Measurements from ENCODE around the gene CPLX4. TPM values are rescaled to one million over a fixed set of nuclear protein-coding genes. Genes with fewer than 3 reads are reported as not detected.

Gene CPLX4
- total RNA-seq, 2 donors from 2014 or later, result not detected

DNA sequence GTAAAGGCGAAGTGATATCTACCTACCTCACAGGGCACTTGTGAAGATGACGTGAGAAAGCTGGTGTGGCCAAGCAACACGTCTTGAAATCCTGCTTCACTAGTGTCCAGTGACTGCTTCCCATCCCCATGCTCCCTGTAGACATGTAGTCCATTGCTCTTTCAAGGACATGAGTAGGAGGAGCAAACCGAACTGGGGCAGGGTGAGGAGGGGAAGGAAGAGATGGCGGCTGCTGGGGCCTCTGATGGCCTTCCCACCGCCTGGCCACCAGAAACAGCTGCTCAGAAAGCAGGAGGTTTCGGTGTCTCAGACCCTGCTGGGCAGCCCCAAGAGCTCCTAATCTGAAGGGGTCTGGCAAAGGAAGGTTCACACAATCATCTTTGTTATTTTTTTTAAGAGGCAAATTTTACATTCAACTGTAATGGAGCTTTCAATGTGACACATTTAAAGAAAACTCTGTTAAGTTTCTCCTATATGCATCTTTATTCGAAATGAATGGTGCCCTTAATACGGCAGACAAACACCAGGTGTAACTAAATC lies 14.7 kb downstream of the CPLX4 start:
- DNase-seq (ENCODE audit: low spot score) (no peak), ATAC-seq (ENCODE audit: insufficient number of reproducible peaks, low FRiP score, low read depth) (no peak)
- Histone ChIP-seq H3K36me3 (no peaks in the 10 kb centered on the region), H3K4me3 (no peak overlapping the region), H3K27me3 (replicated peaks; ENCODE audit: insufficient read depth) (no peaks in the 10 kb centered on the region), H3K27ac (no peak overlapping the region), H3K9me3 (no peaks in the 10 kb centered on the region), H3K4me1 (ENCODE audit: control insufficient read depth in 1 of 2, low read depth in 2 of 2) (peaks cover 0 to 2% of the 10 kb centered on the region in 2 donors)
- TF ChIP-seq, protein P1, sequence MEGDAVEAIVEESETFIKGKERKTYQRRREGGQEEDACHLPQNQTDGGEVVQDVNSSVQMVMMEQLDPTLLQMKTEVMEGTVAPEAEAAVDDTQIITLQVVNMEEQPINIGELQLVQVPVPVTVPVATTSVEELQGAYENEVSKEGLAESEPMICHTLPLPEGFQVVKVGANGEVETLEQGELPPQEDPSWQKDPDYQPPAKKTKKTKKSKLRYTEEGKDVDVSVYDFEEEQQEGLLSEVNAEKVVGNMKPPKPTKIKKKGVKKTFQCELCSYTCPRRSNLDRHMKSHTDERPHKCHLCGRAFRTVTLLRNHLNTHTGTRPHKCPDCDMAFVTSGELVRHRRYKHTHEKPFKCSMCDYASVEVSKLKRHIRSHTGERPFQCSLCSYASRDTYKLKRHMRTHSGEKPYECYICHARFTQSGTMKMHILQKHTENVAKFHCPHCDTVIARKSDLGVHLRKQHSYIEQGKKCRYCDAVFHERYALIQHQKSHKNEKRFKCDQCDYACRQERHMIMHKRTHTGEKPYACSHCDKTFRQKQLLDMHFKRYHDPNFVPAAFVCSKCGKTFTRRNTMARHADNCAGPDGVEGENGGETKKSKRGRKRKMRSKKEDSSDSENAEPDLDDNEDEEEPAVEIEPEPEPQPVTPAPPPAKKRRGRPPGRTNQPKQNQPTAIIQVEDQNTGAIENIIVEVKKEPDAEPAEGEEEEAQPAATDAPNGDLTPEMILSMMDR (IDR thresholded peaks at IDR 0.05), result no peak

DNA sequence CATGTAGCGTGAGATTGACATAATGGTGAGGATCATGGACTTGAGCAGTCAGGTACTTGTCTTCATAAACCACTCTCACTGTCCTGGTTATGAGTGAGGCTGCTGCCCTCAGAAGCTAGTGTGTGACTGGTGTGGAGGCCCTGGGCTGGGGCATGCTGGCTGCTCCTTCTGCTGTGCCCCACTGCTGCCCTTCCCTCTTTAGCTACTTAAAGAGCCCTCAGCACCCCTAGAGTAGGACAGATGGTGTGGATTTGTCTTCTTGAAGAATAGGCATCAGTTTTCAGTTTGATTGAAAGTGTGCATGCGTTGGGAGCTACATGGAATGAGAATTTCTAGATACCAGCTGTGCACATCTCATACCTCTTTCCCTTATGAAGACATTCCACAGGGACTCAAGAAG lies 15.4 kb downstream of the CPLX4 start:
- H3K9me3 ChIP-seq, result no peaks in the 10 kb centered on the region
- DNase-seq (ENCODE audit: low spot score), result no peak
- no peak for ATAC-seq (ENCODE audit: insufficient number of reproducible peaks, low FRiP score, low read depth)
- no peak overlapping the region for H3K27ac ChIP-seq
- H3K27me3 ChIP-seq (replicated peaks; ENCODE audit: insufficient read depth), result no peaks in the 10 kb centered on the region
- H3K36me3 ChIP-seq, result no peaks in the 10 kb centered on the region
- no peaks in the 10 kb centered on the region for H3K4me1 ChIP-seq (ENCODE audit: control insufficient read depth in 1 of 2, low read depth in 2 of 2)
- no peak overlapping the region for H3K4me3 ChIP-seq
- TF ChIP-seq, protein P1 (IDR thresholded peaks at IDR 0.05), result no peak

DNA sequence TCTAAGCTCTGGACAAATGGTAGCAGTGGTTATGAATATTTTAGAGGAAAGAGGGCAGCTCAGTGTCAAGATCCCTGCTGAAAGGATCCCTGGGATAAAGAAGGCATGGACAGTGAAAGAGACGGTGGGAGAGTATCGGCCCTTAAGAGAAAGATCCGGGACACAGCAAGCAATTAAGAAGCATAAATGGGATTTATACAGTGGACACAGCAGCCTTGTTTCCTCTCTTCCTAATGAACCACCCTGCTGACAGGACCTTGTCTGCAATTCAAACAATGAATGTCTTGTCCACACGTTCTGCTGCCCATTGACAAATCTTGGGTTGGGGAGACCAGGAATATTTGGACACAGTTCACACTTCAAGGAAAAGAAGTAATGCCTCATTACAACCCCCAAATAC lies 16.5 kb downstream of the CPLX4 start:
- Histone ChIP-seq H3K9me3 (no peaks in the 10 kb centered on the region), H3K4me3 (no peak overlapping the region), H3K4me1 (ENCODE audit: control insufficient read depth in 1 of 2, low read depth in 2 of 2) (no peaks in the 10 kb centered on the region), H3K36me3 (no peaks in the 10 kb centered on the region), H3K27me3 (replicated peaks; ENCODE audit: insufficient read depth) (no peaks in the 10 kb centered on the region), H3K27ac (no peak overlapping the region)
- ATAC-seq (ENCODE audit: insufficient number of reproducible peaks, low FRiP score, low read depth) (no peak), DNase-seq (ENCODE audit: low spot score) (no peak)
- TF ChIP-seq, protein P1 (IDR thresholded peaks at IDR 0.05), result no peak

DNA sequence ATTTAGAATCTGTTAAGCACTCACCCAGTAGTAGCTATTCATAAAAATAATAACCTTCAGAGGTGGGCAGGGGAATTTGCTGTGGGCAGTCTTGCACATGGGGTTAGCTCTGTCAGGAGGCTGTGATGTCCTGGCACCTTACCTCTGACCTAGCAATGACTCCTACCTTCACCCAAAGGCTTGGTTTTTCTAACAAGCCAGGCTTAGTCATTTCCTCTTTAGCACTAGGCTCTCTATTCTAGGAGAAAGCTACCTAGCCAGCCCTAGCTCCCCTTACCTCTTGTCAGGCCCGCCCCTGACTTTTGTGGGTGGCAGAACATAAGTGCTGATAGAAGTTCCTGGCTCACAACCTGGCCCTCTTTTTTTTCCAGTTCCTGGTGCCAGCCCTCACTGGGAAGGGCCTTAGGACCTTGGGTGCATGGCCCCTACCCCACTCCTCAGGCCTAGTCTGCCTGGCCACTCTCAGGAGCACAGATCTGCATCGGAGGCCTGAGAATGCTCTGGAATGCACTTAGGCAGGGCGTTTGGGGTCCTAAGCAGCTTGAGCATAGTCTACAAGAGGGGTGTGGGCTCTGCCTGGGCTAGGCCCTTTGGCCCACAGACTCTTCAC lies 17.7 kb downstream of the CPLX4 start:
- Histone ChIP-seq H3K27me3 (replicated peaks; ENCODE audit: insufficient read depth) (no peaks in the 10 kb centered on the region), H3K36me3 (no peaks in the 10 kb centered on the region), H3K4me3 (no peak overlapping the region), H3K4me1 (ENCODE audit: control insufficient read depth in 1 of 2, low read depth in 2 of 2) (no peaks in the 10 kb centered on the region), H3K9me3 (no peaks in the 10 kb centered on the region), H3K27ac (no peak overlapping the region)
- DNase-seq (ENCODE audit: low spot score), result no peak
- TF ChIP-seq, protein P1 (IDR thresholded peaks at IDR 0.05), result no peak
- no peak for ATAC-seq (ENCODE audit: insufficient number of reproducible peaks, low FRiP score, low read depth)

DNA sequence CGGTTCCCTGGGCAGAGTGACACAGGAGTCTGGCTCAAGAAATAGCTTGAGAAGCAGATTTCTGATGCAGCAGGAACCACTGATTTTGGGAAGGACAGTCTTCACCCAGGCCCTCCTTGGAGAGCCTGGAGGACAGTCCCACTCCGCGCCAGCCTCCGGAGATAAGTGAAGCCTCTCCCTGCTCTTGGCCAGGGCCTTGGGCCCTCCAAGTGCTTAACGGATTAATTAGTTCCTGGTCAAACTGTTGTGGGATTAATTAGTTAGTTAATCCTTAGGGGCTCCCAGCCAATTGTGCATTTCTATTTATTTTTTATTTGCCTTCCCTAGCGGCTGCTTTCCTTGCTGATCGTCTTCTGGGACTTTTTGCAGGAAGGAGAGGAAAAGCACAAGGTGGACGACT lies 19.6 kb downstream of the CPLX4 start:
- no peaks in the 10 kb centered on the region for H3K4me1 ChIP-seq (ENCODE audit: control insufficient read depth in 1 of 2, low read depth in 2 of 2)
- no peak overlapping the region for H3K4me3 ChIP-seq
- DNase-seq (ENCODE audit: low spot score), result no peak
- no peaks in the 10 kb centered on the region for H3K27me3 ChIP-seq (replicated peaks; ENCODE audit: insufficient read depth)
- H3K9me3 ChIP-seq, result no peaks in the 10 kb centered on the region
- H3K36me3 ChIP-seq, result no peaks in the 10 kb centered on the region
- ATAC-seq (ENCODE audit: insufficient number of reproducible peaks, low FRiP score, low read depth), result no peak
- H3K27ac ChIP-seq, result no peak overlapping the region
- TF ChIP-seq, protein P1 (IDR thresholded peaks at IDR 0.05), result no peak
